ENCODE results near the gene DIRAS1.

DIRAS1 gene

DNA sequence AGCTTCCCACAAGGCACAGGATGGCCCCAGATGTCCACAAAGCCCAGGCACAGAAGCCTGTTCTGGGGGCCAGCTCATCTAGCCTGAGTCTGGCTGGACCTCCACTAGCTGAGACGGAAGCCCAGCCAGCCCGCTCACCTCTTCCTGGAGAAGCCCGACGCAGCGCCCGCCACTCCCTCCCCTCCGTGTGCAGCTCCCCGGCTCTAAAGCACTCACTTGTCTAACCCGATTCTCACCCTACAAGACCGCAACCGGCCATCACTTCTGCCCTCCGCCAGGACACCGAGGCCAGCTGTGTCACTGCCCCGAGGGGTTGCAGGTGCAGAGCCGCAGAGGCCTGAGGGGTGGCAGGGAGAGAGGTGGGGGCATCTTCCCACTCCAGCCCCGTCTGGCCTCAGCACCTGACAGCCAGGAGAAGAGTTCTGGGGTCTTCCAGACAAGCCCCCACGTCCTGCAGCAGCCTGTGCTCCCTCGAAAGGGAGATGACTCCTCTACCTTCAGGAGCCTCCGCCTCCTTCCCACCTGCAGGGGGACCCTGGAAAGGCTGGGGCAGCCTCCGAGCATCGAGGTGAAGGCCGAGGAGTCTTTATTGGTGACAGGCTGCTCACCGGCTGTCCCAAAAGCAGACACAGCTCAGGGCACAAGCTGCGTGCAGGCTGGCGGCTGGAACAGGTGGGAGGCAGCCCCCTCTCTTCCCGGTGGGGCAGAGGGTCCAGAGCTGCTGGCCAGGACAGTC lies 5.9 kb upstream of the DIRAS1 start:
- H3K9ac ChIP-seq (ENCODE audit: low read depth in 1 of 2, low read length in 2 of 2) = no peak overlapping the region
- no peak overlapping the region for H3K27ac ChIP-seq (ENCODE audit: low read depth, low read length)
- no peaks in the 10 kb centered on the region for H3K4me1 ChIP-seq (ENCODE audit: control insufficient read depth in 1 of 2, insufficient read depth in 2 of 2, low read length in 2 of 2)
- H3K36me3 ChIP-seq (ENCODE audit: control insufficient read depth in 1 of 2, insufficient read depth in 2 of 2, low read length in 2 of 2) = no peaks in the 10 kb centered on the region
- no peaks in the 10 kb centered on the region for H3K9me3 ChIP-seq (ENCODE audit: control insufficient read depth in 1 of 2, low read length in 2 of 2)
- no peak overlapping the region for H3K4me3 ChIP-seq (ENCODE audit: low read depth in 1 of 2, low read length in 2 of 2)
- H3K27me3 ChIP-seq (ENCODE audit: control insufficient read depth in 1 of 2, insufficient read depth in 2 of 2, low read length in 2 of 2) = peaks cover 10 to 28% of the 10 kb centered on the region in 2 donors

DNA sequence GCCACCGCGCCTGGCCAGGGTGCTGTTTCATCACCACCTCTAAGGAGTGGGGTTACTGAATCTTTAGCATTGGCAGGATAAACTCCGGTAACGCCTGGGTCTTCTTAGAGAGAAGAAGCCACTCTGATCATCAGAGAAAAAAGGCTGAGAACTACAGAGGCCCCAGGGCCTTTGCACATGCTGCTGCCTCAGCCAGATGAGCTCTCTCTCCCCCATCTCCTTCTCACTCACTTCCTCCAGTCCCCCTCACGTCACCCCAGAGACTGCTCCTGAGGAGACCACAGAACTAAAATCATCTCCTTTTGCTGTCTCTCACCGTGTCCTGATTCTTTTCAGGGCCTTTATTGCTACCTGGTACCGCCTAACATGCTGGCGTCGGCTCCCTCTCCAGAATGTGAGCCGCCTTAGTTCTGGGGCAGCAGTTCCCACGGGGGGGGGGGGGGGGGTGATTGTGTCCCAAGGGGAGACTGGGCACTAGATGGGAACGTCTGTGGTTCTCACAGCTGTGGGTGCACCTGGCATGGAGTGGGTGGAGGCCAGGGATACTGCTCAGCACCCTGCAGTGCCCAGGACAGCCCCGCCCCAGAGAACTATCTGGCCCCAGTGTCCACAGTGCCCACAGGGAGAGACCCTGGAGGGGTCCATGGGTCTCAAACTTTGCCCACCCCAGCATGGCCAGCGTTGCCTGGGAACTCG lies 5.1 kb upstream of the DIRAS1 start:
- H3K36me3 ChIP-seq (ENCODE audit: control insufficient read depth in 1 of 2, insufficient read depth in 2 of 2, low read length in 2 of 2) = no peaks in the 10 kb centered on the region
- H3K4me3 ChIP-seq (ENCODE audit: low read depth in 1 of 2, low read length in 2 of 2) = no peak overlapping the region
- no peaks in the 10 kb centered on the region for H3K4me1 ChIP-seq (ENCODE audit: control insufficient read depth in 1 of 2, insufficient read depth in 2 of 2, low read length in 2 of 2)
- H3K9ac ChIP-seq (ENCODE audit: low read depth in 1 of 2, low read length in 2 of 2) = no peak overlapping the region
- H3K27ac ChIP-seq (ENCODE audit: low read depth, low read length) = no peak overlapping the region
- H3K9me3 ChIP-seq (ENCODE audit: control insufficient read depth in 1 of 2, low read length in 2 of 2) = no peaks in the 10 kb centered on the region
- H3K27me3 ChIP-seq (ENCODE audit: control insufficient read depth in 1 of 2, insufficient read depth in 2 of 2, low read length in 2 of 2) = peaks cover 17 to 34% of the 10 kb centered on the region in 2 donors

DNA sequence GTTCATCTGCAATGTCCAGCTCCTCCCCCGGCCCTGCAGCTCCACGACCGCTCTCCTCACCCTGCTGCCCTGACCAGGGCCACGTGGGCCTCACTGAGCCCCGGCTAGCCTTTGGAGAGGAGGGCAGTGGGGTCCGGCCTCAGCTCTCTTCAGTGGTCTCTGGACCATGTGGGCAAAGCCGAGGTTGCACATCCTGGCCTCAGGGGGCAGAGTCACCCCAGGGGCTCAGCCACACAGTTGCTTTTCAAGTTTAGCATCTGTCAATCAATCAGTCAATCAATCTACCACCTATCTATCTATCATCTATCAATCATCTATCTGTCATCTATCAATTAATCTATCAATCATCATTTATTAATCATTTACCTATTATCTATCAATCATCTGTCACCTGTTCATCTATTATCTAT lies 3.0 kb upstream of the DIRAS1 start:
- Histone ChIP-seq H3K27ac (ENCODE audit: low read depth, low read length) (no peak overlapping the region), H3K4me3 (ENCODE audit: low read depth in 1 of 2, low read length in 2 of 2) (no peak overlapping the region), H3K27me3 (ENCODE audit: control insufficient read depth in 1 of 2, insufficient read depth in 2 of 2, low read length in 2 of 2) (peaks cover 27 to 39% of the 10 kb centered on the region in 2 donors), H3K9me3 (ENCODE audit: control insufficient read depth in 1 of 2, low read length in 2 of 2) (no peaks in the 10 kb centered on the region), H3K36me3 (ENCODE audit: control insufficient read depth in 1 of 2, insufficient read depth in 2 of 2, low read length in 2 of 2) (no peaks in the 10 kb centered on the region), H3K9ac (ENCODE audit: low read depth in 1 of 2, low read length in 2 of 2) (no peak overlapping the region), H3K4me1 (ENCODE audit: control insufficient read depth in 1 of 2, insufficient read depth in 2 of 2, low read length in 2 of 2) (no peaks in the 10 kb centered on the region)

DNA sequence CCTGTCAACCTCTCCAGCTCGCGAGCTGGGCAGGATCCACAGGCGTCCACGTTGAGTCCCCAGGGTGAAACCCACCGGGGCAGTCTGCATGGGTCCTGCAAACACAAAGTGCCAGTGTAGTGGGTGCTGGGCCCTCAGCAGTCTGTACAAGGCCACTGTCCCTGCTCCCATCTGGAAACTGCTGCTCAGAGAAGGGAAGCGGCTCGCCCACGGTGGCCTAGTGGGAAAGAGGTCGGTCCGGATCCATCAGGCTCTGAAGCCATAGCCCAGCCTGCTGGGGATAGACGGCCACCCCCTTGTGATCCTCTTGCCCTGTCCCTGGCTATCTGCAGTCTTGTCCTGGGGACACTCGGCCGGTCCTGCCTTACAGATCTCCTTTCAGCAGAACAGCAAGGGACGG lies 2.6 kb upstream of the DIRAS1 start:
- Histone ChIP-seq H3K27me3 (ENCODE audit: control insufficient read depth in 1 of 2, insufficient read depth in 2 of 2, low read length in 2 of 2) (peaks cover 27 to 35% of the 10 kb centered on the region in 2 donors), H3K9me3 (ENCODE audit: control insufficient read depth in 1 of 2, low read length in 2 of 2) (no peaks in the 10 kb centered on the region), H3K4me3 (ENCODE audit: low read depth in 1 of 2, low read length in 2 of 2) (no peak overlapping the region), H3K36me3 (ENCODE audit: control insufficient read depth in 1 of 2, insufficient read depth in 2 of 2, low read length in 2 of 2) (no peaks in the 10 kb centered on the region), H3K27ac (ENCODE audit: low read depth, low read length) (no peak overlapping the region), H3K9ac (ENCODE audit: low read depth in 1 of 2, low read length in 2 of 2) (no peak overlapping the region), H3K4me1 (ENCODE audit: control insufficient read depth in 1 of 2, insufficient read depth in 2 of 2, low read length in 2 of 2) (no peaks in the 10 kb centered on the region)

DNA sequence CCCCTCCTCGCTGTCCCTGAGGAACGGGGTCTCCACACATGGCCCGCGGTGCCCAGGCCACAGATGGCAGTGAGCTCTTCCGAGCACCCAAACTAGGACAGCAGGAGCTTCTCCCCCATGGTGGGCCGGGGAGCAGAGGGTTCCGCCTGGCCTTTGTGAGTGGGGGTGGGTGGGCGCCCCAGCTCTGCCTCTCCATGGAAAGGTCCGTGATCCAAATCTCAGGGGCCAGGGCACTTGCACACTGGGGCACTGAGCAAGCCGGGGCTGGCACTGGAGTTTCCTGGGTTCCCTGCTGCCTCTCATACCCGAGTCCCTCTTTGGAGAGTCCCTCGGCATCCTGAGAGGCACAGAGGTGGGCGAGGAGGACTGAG lies 2.2 kb upstream of the DIRAS1 start:
- no peaks in the 10 kb centered on the region for H3K9me3 ChIP-seq (ENCODE audit: control insufficient read depth in 1 of 2, low read length in 2 of 2)
- no peak overlapping the region for H3K4me3 ChIP-seq (ENCODE audit: low read depth in 1 of 2, low read length in 2 of 2)
- H3K27ac ChIP-seq (ENCODE audit: low read depth, low read length) = no peak overlapping the region
- H3K36me3 ChIP-seq (ENCODE audit: control insufficient read depth in 1 of 2, insufficient read depth in 2 of 2, low read length in 2 of 2) = no peaks in the 10 kb centered on the region
- peaks cover 27 to 35% of the 10 kb centered on the region in 2 donors for H3K27me3 ChIP-seq (ENCODE audit: control insufficient read depth in 1 of 2, insufficient read depth in 2 of 2, low read length in 2 of 2)
- H3K9ac ChIP-seq (ENCODE audit: low read depth in 1 of 2, low read length in 2 of 2) = no peak overlapping the region
- no peaks in the 10 kb centered on the region for H3K4me1 ChIP-seq (ENCODE audit: control insufficient read depth in 1 of 2, insufficient read depth in 2 of 2, low read length in 2 of 2)

DNA sequence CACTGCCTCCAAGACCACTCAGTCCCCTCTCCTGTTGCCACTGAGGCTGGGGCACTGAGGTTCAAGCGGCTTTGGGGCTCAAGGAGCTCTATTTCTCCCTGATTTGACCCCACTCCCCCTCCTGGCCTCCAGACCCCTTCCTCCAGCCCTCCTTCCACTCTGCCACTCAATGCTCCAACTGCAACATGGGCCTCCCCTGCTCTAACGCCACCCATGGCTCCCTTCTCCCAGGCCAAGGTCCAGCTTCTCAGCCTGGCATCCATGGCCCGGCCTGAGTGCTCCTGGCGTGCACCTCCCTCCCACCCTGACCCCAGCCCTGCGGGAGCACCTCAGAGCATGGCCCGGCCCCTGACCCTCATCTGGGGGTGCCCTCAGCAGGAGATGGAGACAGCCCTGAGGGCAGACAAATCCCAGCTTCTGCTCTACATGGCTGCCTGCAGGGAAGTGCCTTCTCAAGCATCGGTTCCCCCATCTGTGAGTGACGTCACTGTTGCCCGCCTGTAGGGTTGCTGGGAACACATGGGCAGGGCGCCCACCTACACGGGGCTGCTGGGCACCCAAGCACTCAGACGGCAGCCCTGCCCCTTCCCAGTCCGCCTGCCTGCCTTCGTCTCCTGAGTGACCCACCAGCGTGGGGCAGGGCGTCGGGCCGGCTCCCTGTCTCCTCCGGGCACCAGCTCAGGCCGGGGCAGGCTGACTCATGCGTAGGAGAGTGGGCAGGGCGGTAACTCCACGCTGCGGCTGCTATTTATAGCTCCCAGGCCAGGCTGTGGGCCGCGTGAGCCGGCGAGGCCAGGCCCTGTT lies 1.6 kb upstream of the DIRAS1 start:
- H3K9ac ChIP-seq (ENCODE audit: low read depth in 1 of 2, low read length in 2 of 2) = no peak overlapping the region
- no peaks in the 10 kb centered on the region for H3K36me3 ChIP-seq (ENCODE audit: control insufficient read depth in 1 of 2, insufficient read depth in 2 of 2, low read length in 2 of 2)
- no peaks in the 10 kb centered on the region for H3K4me1 ChIP-seq (ENCODE audit: control insufficient read depth in 1 of 2, insufficient read depth in 2 of 2, low read length in 2 of 2)
- no peak overlapping the region for H3K27ac ChIP-seq (ENCODE audit: low read depth, low read length)
- H3K27me3 ChIP-seq (ENCODE audit: control insufficient read depth in 1 of 2, insufficient read depth in 2 of 2, low read length in 2 of 2) = peaks cover 27 to 40% of the 10 kb centered on the region in 2 donors
- H3K9me3 ChIP-seq (ENCODE audit: control insufficient read depth in 1 of 2, low read length in 2 of 2) = no peaks in the 10 kb centered on the region
- no peak overlapping the region for H3K4me3 ChIP-seq (ENCODE audit: low read depth in 1 of 2, low read length in 2 of 2)

DNA sequence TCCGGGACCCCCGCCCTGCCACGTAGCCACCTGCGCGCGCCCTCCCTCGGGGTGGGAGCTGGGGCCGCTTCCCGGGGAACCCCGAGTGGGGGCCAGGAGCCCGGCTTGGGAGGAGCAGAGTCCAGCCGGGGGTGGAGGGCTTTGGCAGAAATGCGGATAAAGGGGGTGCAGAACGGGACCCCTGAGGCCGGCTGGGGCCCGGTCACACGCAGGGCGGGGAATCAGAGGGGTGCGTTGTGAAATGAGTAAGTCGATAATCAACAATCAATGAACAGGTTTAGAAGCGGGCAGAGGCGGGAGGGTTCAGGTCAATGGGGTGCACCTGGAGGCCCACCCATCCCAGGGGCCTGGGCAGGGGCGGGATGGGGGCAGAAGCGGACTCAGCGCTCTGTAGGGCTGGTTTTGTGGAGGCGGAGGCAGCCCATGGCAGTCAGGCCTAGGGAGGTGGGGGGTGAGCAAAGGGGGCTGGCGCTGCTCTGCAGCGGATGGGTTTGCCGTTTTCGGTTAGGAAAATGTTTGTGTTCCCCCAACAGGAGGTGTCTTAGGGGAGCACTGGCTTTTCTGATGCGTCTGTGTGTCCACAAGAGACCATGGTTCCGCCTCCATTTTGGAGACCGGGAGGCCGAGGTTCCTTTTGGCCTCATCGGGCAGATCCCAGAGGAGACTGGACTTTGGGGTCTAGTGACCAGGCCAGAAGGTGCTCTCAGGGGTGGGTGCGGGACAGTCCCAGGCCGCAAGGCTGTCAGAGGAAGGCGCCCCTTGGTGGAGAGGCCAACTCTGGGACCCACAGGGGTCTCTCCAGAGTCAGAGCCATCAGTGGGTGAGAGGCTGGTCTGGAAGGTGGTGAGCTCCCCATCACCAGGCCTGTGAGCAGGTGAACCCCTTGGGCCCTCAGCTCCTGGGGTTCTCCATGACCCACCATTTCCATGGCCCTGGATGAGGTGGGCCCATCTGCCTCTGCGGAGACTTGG lies 683 bp upstream of the DIRAS1 start:
- H3K36me3 ChIP-seq (ENCODE audit: control insufficient read depth in 1 of 2, insufficient read depth in 2 of 2, low read length in 2 of 2) = no peaks in the 10 kb centered on the region
- peaks cover 27 to 31% of the 10 kb centered on the region in 2 donors for H3K27me3 ChIP-seq (ENCODE audit: control insufficient read depth in 1 of 2, insufficient read depth in 2 of 2, low read length in 2 of 2)
- H3K4me3 ChIP-seq (ENCODE audit: low read depth in 1 of 2, low read length in 2 of 2) = peak overlapping the region in 1 of 2 donors; percentile 15
- H3K4me1 ChIP-seq (ENCODE audit: control insufficient read depth in 1 of 2, insufficient read depth in 2 of 2, low read length in 2 of 2) = no peaks in the 10 kb centered on the region
- no peak overlapping the region for H3K9ac ChIP-seq (ENCODE audit: low read depth in 1 of 2, low read length in 2 of 2)
- no peaks in the 10 kb centered on the region for H3K9me3 ChIP-seq (ENCODE audit: control insufficient read depth in 1 of 2, low read length in 2 of 2)
- H3K27ac ChIP-seq (ENCODE audit: low read depth, low read length) = no peak overlapping the region

DNA sequence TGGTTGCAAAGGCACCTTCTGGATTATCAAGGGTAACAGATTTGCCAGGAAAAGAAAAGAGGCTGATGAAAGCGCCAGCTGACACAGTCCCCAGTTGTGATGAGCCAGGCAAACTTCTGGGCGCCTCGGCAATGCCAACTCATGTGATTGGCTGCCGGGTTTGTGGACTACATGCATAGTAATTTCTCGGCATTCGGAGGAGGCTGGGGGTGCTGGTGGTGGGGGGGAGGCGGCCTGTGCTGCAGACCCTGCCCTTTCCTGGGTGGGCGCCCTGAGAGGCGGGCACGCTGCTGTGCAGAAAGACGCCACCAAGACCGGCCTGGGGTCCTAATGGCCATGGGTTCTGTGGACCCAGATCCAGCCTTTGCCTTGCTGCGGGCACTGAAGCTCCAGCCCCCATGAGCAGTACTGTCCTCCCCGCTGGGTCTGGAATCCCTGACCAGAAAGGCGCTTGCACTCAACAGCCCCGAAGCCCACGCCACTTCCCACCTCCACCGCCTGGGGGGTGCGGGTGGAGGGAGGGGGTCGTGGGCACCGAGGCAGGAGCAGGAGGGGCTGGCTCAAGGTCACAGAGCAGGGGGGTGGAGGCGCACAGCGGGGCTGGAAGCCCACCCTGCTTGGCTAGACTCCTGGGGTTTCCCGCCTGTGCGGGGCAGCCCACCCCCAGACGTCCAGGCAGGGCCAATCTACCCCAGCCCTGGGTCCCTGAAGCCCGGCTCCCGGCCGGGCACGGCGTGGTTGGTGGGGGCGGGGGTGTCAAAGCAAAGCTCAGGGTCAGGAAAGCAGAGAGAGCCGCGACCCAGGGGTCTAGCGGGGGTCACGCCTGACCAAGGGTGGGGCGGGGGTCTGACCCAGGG lies 1.0 kb downstream of the DIRAS1 start:
- peaks cover 3 to 7% of the 10 kb centered on the region in 2 donors for H3K9me3 ChIP-seq (ENCODE audit: control insufficient read depth in 1 of 2, low read length in 2 of 2)
- H3K27ac ChIP-seq (ENCODE audit: low read depth, low read length) = no peak overlapping the region
- no peaks in the 10 kb centered on the region for H3K36me3 ChIP-seq (ENCODE audit: control insufficient read depth in 1 of 2, insufficient read depth in 2 of 2, low read length in 2 of 2)
- H3K9ac ChIP-seq (ENCODE audit: low read depth in 1 of 2, low read length in 2 of 2) = no peak overlapping the region
- no peaks in the 10 kb centered on the region for H3K4me1 ChIP-seq (ENCODE audit: control insufficient read depth in 1 of 2, insufficient read depth in 2 of 2, low read length in 2 of 2)
- H3K27me3 ChIP-seq (ENCODE audit: control insufficient read depth in 1 of 2, insufficient read depth in 2 of 2, low read length in 2 of 2) = peaks cover 24 to 27% of the 10 kb centered on the region in 2 donors
- H3K4me3 ChIP-seq (ENCODE audit: low read depth in 1 of 2, low read length in 2 of 2) = no peak overlapping the region

DNA sequence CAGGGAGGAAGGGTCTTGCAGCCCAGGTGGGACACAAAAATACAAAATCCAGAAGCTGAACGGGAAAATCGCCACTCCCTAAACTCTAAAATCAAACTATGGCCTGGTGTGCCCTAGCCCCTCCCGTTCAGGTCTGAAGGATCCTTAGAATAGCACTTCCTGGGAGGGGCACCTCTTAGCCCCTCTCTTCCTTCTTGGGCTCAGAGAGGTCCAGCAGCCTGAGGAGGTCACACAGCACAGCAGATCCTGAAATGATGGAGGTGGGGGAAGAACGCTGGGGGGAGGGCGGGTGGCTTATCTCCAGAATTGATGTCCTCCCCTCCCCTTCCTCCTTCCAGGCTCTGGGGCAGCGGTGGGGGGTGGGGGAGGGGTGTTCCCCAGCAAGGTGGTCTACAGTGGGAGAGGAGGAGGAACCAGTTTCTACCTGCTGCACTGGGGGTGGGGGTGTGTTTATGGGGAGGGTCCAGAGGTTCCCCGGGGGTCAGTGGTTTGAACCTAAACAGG lies 1.9 kb downstream of the DIRAS1 start:
- peaks cover 24 to 27% of the 10 kb centered on the region in 2 donors for H3K27me3 ChIP-seq (ENCODE audit: control insufficient read depth in 1 of 2, insufficient read depth in 2 of 2, low read length in 2 of 2)
- no peak overlapping the region for H3K4me3 ChIP-seq (ENCODE audit: low read depth in 1 of 2, low read length in 2 of 2)
- no peaks in the 10 kb centered on the region for H3K36me3 ChIP-seq (ENCODE audit: control insufficient read depth in 1 of 2, insufficient read depth in 2 of 2, low read length in 2 of 2)
- H3K27ac ChIP-seq (ENCODE audit: low read depth, low read length) = no peak overlapping the region
- no peaks in the 10 kb centered on the region for H3K4me1 ChIP-seq (ENCODE audit: control insufficient read depth in 1 of 2, insufficient read depth in 2 of 2, low read length in 2 of 2)
- H3K9me3 ChIP-seq (ENCODE audit: control insufficient read depth in 1 of 2, low read length in 2 of 2) = peaks cover 5 to 7% of the 10 kb centered on the region in 2 donors
- no peak overlapping the region for H3K9ac ChIP-seq (ENCODE audit: low read depth in 1 of 2, low read length in 2 of 2)
